Mesothelial cell of epicardium (in vitro differentiated cells): Measurements from ENCODE around the gene SUSD4. TPM values are rescaled to one million over a fixed set of nuclear protein-coding genes. Genes with fewer than 3 reads are reported as not detected.

ENCODE experiments used
- DNase-seq, 2 experiments: peaks; one replicate each; pipeline ENCODE4 v3.0.0; 2021; ENCODE audit warnings: low spot score in 2 of 2; ENCODE audit not compliant: unreplicated experiment in 2 of 2
- H3K27ac Mint-ChIP-seq: 2 replicates; pipeline ENCODE4 v1.8.0; 2021; ENCODE audit warnings: mixed read lengths
- H3K27me3 Mint-ChIP-seq: 2 replicates; pipeline ENCODE4 v1.8.0; 2021; ENCODE audit warnings: low read depth, mixed read lengths
- H3K36me3 Mint-ChIP-seq: 2 replicates; pipeline ENCODE4 v1.8.0; 2021; ENCODE audit warnings: mixed read lengths
- H3K4me1 Mint-ChIP-seq: 2 replicates; pipeline ENCODE4 v1.8.0; 2021; ENCODE audit warnings: mixed read lengths
- H3K4me3 Mint-ChIP-seq: 2 replicates; pipeline ENCODE4 v1.8.0; 2021; ENCODE audit warnings: mild to moderate bottlenecking, moderate library complexity, mixed read lengths
- H3K9me3 Mint-ChIP-seq: 2 replicates; pipeline ENCODE4 v1.8.0; 2021; ENCODE audit warnings: mixed read lengths
- total RNA-seq: library from RNA; stranded (reverse); gene quantifications from 3 replicates; pipeline ENCODE4 v1.2.1, GENCODE V29; 2021
- TF ChIP-seq, protein P1 (sequence below): fragments of 200-600 bp; sonication (generic); IDR thresholded peaks from one replicate; pipeline ENCODE4 v1.5.0; 2021; ENCODE audit warnings: antibody characterized with exemption; ENCODE audit not compliant: unreplicated experiment

Gene SUSD4
- total RNA-seq, 1 donor from 2014 or later: 0.40 TPM

DNA sequence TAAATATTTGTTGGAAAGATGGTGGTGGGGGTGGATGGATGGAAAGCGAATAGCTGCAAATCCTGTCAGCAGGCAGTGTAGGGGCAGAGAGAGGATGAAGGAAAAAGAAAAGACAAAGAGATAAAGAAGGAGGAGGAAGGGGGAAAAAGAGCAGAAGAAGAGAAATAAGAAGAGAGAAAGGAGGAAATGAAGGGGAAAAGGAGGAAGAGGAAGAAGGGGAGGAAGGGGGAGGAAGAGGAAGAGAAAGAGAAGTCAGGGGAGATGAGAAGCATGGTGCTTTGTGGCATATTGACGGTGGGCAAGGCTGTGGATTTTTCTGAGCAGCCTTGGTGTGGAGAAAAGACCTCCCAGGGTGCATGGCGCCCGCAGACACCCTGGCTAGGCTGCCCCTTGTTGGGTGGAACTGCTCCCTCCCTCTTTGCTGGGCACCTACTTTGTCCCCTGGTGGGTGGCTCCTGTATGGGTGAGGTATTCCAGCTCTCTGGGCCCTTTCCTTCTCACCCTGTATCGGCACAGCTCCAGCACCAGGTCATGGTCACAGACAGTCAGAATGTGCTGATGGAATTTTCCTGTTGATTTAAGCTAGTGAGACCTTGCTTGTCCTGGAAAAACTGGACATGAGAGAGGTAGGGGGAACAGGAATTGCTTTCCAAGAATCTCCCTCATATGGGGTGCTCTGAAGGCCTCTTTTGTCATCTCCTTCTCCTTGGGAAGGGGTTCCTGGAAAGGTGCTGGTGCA is 175.2 kb downstream of the SUSD4 start:
- TF ChIP-seq, protein P1, sequence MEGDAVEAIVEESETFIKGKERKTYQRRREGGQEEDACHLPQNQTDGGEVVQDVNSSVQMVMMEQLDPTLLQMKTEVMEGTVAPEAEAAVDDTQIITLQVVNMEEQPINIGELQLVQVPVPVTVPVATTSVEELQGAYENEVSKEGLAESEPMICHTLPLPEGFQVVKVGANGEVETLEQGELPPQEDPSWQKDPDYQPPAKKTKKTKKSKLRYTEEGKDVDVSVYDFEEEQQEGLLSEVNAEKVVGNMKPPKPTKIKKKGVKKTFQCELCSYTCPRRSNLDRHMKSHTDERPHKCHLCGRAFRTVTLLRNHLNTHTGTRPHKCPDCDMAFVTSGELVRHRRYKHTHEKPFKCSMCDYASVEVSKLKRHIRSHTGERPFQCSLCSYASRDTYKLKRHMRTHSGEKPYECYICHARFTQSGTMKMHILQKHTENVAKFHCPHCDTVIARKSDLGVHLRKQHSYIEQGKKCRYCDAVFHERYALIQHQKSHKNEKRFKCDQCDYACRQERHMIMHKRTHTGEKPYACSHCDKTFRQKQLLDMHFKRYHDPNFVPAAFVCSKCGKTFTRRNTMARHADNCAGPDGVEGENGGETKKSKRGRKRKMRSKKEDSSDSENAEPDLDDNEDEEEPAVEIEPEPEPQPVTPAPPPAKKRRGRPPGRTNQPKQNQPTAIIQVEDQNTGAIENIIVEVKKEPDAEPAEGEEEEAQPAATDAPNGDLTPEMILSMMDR: no peak
- Mint-ChIP-seq H3K27ac (no peak overlapping the region), H3K36me3 (no peaks in the 10 kb centered on the region), H3K27me3 (peaks cover 66% of the 10 kb centered on the region), H3K4me1 (no peaks in the 10 kb centered on the region), H3K4me3 (no peak overlapping the region), H3K9me3 (no peaks in the 10 kb centered on the region)
- no peak for DNase-seq

DNA sequence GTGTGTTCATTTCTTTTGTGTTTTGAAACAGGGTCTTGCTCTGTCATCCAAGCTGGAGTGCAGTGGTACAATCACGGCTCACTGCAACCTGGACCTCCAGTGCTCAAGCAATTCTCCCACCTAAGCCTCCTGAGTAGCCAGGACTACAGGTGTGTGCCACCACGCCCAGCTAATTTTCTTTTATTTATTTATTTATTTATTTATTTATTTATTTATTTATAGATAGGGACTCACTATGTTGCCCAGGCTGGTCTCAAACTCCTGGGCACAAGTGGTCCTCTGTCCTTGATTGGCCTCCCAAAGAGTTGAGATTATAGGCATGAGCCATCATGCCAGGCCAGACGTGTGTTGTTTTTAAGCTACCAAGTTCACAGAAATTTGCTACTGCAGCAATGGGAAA is 177.2 kb downstream of the SUSD4 start:
- no peaks in the 10 kb centered on the region for H3K4me1 Mint-ChIP-seq
- no peak overlapping the region for H3K4me3 Mint-ChIP-seq
- no peak for DNase-seq
- no peaks in the 10 kb centered on the region for H3K9me3 Mint-ChIP-seq
- no peaks in the 10 kb centered on the region for H3K36me3 Mint-ChIP-seq
- peaks cover 75% of the 10 kb centered on the region for H3K27me3 Mint-ChIP-seq
- no peak overlapping the region for H3K27ac Mint-ChIP-seq
- TF ChIP-seq, protein P1: no peak

DNA sequence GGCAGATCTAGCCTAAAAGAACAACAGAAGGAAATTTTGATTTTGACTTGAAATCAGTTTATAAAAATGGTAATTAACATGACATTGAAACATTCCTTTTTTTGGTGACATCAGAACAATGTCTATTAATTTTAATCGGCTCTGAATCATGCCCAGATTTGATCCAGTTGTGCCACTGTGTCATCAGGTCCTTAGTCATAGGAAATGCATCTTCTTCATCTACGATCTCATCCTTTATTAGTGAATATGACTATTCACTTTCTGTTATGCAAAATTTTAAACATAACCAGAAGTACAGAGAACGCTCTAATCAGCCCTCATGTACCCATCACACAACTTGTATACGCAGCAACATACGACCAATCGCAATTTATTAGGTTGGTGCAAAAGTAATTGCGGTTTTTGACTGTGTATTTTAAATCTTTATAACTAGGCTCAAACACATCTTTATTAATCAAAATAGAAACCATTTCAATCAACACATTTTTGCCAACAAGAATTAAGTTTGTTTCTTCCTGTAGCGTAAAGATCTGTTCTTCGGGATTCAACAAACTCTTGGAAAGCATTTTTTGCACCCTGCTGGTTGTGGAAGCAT is 180.6 kb downstream of the SUSD4 start:
- Mint-ChIP-seq H3K27ac (no peak overlapping the region), H3K4me1 (peaks cover under 1% of the 10 kb centered on the region), H3K9me3 (no peaks in the 10 kb centered on the region), H3K36me3 (no peaks in the 10 kb centered on the region), H3K27me3 (peaks cover 73% of the 10 kb centered on the region), H3K4me3 (no peak overlapping the region)
- TF ChIP-seq, protein P1: no peak
- no peak for DNase-seq

DNA sequence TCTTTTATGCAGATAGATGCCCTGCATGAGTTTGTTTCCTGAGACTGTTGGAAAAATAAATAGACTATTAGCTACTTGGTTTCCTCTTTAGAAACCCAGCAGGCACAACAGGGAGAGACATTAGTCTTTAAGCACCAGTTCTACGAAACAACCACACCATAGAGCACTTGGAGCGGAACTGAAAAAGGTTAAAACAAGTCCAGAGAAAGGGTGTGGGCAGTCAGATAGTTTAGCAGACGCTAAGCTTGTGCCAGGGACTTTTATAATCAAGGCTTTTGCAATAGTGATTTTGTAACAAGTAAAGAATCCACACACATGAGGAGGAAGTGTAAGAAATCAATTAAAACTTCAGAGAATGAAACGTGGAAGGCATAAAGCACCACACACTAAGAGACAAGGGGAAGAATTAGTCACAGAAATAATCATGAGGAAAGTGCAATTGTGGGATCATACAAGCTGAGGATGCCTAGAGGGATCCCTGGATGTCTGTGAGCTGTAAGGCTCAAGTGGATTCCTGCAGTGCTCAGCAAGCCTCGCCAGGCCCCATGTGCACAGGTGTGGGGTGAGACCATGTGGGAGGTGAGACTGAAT is 183.2 kb downstream of the SUSD4 start:
- Mint-ChIP-seq H3K27me3 (peaks cover 57% of the 10 kb centered on the region), H3K9me3 (no peaks in the 10 kb centered on the region), H3K4me3 (no peak overlapping the region), H3K4me1 (peaks cover 8% of the 10 kb centered on the region), H3K36me3 (no peaks in the 10 kb centered on the region), H3K27ac (no peak overlapping the region)
- DNase-seq: no peak
- TF ChIP-seq, protein P1: no peak

DNA sequence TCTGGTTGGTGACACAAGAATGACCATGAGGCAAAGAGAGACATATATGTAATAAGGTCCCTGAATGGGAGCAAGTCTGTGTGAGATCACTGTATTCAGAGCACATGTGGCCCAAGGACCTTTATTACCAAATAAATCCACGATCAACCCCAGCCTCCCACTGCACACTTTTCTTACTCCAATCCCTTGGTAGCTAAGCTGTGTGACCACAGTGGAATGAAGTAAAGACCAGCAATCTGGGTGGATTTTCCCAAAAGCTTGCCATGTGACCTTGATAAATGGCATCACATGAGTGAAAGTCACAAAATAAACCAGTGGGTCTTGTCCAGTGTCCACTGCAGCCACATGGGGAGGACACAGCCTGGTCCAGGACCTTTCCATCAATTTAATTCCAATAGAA is 184.2 kb downstream of the SUSD4 start:
- no peaks in the 10 kb centered on the region for H3K9me3 Mint-ChIP-seq
- H3K4me1 Mint-ChIP-seq: peaks cover 8% of the 10 kb centered on the region
- no peak overlapping the region for H3K27ac Mint-ChIP-seq
- peaks cover 50% of the 10 kb centered on the region for H3K27me3 Mint-ChIP-seq
- DNase-seq: no peak
- TF ChIP-seq, protein P1: no peak
- H3K4me3 Mint-ChIP-seq: no peak overlapping the region
- no peaks in the 10 kb centered on the region for H3K36me3 Mint-ChIP-seq
